Trophoblast cell (in vitro differentiated cells and primary cell): Measurements from ENCODE around the gene FAU.

Experiments used
- DNase-seq, 2 donors: peaks; one replicate each; pipeline ENCODE4 v3.0.0-alpha.2; 2016
- H2AFZ ChIP-seq: 2 replicates; pipeline ENCODE4 v1.6.1; 2013; ENCODE audit warnings: low read length, moderate library complexity, mild to moderate bottlenecking; ENCODE audit not compliant: insufficient read depth, poor library complexity
- H2AK5ac ChIP-seq: 2 replicates; pipeline ENCODE4 v1.6.1; 2013; ENCODE audit warnings: mild to moderate bottlenecking, low read length
- H2BK120ac ChIP-seq: 2 replicates; pipeline ENCODE4 v1.6.1; 2013; ENCODE audit warnings: low read length, mild to moderate bottlenecking, moderate library complexity; ENCODE audit not compliant: insufficient read depth, poor library complexity
- H2BK12ac ChIP-seq: 2 replicates; pipeline ENCODE4 v1.6.1; 2013; ENCODE audit warnings: mild to moderate bottlenecking, low read length, moderate library complexity
- H2BK5ac ChIP-seq: 2 replicates; pipeline ENCODE4 v1.6.1; 2013; ENCODE audit warnings: low read length, low read depth, moderate library complexity, mild to moderate bottlenecking; ENCODE audit not compliant: poor library complexity
- H3K14ac ChIP-seq: 2 replicates; pipeline ENCODE4 v1.6.1; 2013; ENCODE audit warnings: mild to moderate bottlenecking, low read length
- H3K18ac ChIP-seq: 2 replicates; pipeline ENCODE4 v1.6.1; 2013; ENCODE audit warnings: mild to moderate bottlenecking, low read length
- H3K23ac ChIP-seq: 2 replicates; pipeline ENCODE4 v1.6.1; 2013; ENCODE audit warnings: low read length
- H3K27ac ChIP-seq: 2 replicates; pipeline ENCODE4 v1.5.1; 2013; ENCODE audit warnings: low read depth, mild to moderate bottlenecking, inconsistent platforms, low read length, moderate library complexity
- H3K27me3 ChIP-seq: 2 replicates; pipeline ENCODE4 v1.6.1; 2013; ENCODE audit warnings: inconsistent platforms, mild to moderate bottlenecking, low read length, moderate library complexity; ENCODE audit not compliant: insufficient read depth
- H3K36me3 ChIP-seq, 2 experiments: 1 replicate in 1 of 2; 2 replicates in 1 of 2; pipeline ENCODE4 v1.6.1; 2013; ENCODE audit warnings: low read length in 2 of 2, mild to moderate bottlenecking in 2 of 2, moderate library complexity in 1 of 2; ENCODE audit not compliant: insufficient read depth in 2 of 2, control insufficient read depth in 1 of 2
- H3K4ac ChIP-seq: 2 replicates; pipeline ENCODE4 v1.6.1; 2013; ENCODE audit warnings: low read depth, mild to moderate bottlenecking, low read length, moderate library complexity
- H3K4me1 ChIP-seq, 2 experiments: 1 replicate in 1 of 2; 2 replicates in 1 of 2; pipeline ENCODE4 v1.6.1; 2013; ENCODE audit warnings: low read length in 2 of 2, mild to moderate bottlenecking in 2 of 2, moderate library complexity in 1 of 2; ENCODE audit not compliant: insufficient read depth in 2 of 2, control insufficient read depth in 1 of 2
- H3K4me2 ChIP-seq: 2 replicates; pipeline ENCODE4 v1.6.1; 2013; ENCODE audit warnings: inconsistent platforms, mild to moderate bottlenecking, low read length, moderate library complexity
- H3K4me3 ChIP-seq: 2 replicates; pipeline ENCODE4 v1.5.1; 2013; ENCODE audit warnings: mild to moderate bottlenecking, low read depth, low read length, inconsistent platforms
- H3K79me1 ChIP-seq: one replicate; pipeline ENCODE4 v1.6.1; 2013; ENCODE audit warnings: low read length
- H3K79me2 ChIP-seq: 2 replicates; pipeline ENCODE4 v1.6.1; 2013; ENCODE audit warnings: low read length, mild to moderate bottlenecking; ENCODE audit not compliant: control insufficient read depth, insufficient read depth, poor library complexity
- H3K9ac ChIP-seq: 2 replicates; pipeline ENCODE4 v1.6.1; 2013; ENCODE audit warnings: mild to moderate bottlenecking, low read length
- H3K9me3 ChIP-seq: 2 replicates; pipeline ENCODE4 v1.6.1; 2013; ENCODE audit warnings: low read depth, mild to moderate bottlenecking, control low read depth, inconsistent platforms, low read length; ENCODE audit not compliant: insufficient read depth
- H4K12ac ChIP-seq: 2 replicates; pipeline ENCODE4 v1.6.1; 2013; ENCODE audit warnings: low read depth, mild to moderate bottlenecking, low read length, moderate library complexity
- H4K8ac ChIP-seq: 2 replicates; pipeline ENCODE4 v1.6.1; 2013; ENCODE audit warnings: low read depth, mild to moderate bottlenecking, low read length, moderate library complexity
- H4K91ac ChIP-seq: one replicate; pipeline ENCODE4 v1.6.1; 2013; ENCODE audit warnings: low read depth, mild to moderate bottlenecking, low read length, moderate library complexity
- WGBS: extraction: QIAGEN DNeasy Blood & Tissue Kit; methylation state at CpG from one replicate; pipeline ENCODE4 v1.1.7; 2013; ENCODE audit warnings: missing lambda C conversion rate; ENCODE audit not compliant: insufficient read length, insufficient coverage; ENCODE audit errors: extremely low coverage; 5-methylcytosine and 5-hydroxymethylcytosine counted together

Gene FAU

DNA sequence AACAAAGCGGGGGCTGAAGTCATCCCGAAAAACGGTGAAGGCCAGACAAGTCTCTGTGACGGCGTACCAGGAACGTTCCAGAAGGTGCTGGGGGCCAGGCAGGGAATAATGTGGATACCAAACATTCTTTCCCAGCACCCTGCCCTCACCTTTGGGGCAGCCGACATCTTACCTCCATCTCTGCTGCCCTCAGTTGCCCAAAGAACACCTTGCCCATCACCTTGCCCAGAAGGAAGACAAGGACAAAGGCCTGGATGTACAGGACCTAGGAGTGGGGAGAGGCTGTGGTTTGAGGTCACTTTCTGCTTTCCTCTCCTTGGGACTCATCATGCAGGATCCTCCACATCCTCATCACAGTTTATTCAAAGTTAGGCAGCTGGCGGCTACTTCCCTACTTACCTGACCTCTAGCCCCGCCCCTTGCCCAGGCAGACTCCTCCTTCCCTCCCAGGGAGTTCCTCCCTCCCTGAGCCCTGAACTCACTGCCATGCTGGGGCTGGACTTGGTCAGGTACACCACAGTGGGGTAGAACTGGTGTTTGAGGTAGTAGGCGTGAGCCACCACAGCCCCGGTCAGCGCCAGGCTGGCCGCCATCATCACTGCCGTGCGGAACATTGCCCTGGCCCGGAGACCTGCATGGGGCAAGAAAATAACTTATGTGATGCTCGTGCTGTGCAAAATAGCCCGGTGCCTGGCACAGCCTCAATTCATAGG is 11.2 kb upstream of the FAU start:
- Histone ChIP-seq H2AFZ (no peak overlapping the region), H3K18ac (peak overlapping the region; percentile 8), H3K4me2 (peak overlapping the region; percentile 85), H3K4ac (peak overlapping the region; percentile 37), H3K79me2 (peaks cover 9% of the 10 kb centered on the region), H3K27me3 (no peaks in the 10 kb centered on the region), H3K36me3 (peaks cover 44 to 48% of the 10 kb centered on the region in 2 experiments), H3K4me1 (peaks cover 7 to 12% of the 10 kb centered on the region in 2 experiments), H3K9ac (peak overlapping the region; percentile 39), H3K14ac (no peak overlapping the region), H3K27ac (no peak overlapping the region), H2AK5ac (no peak overlapping the region), H4K8ac (no peak overlapping the region), H3K4me3 (no peak overlapping the region), H4K91ac (no peak overlapping the region), H3K9me3 (peaks cover 1% of the 10 kb centered on the region), H3K23ac (no peak overlapping the region), H2BK120ac (no peak overlapping the region), H2BK5ac (no peak overlapping the region), H4K12ac (no peak overlapping the region), H3K79me1 (peaks cover 11% of the 10 kb centered on the region), H2BK12ac (no peak overlapping the region)
- no CpG with 5 or more reads among the region's 18 CpGs for WGBS
- DNase-seq, result peak; percentile 53 to 76

- no peak overlapping the region for H4K91ac ChIP-seq
- no peak overlapping the region for H3K4me3 ChIP-seq
- H2BK12ac ChIP-seq, result no peak overlapping the region
- H3K23ac ChIP-seq, result no peak overlapping the region
- H2AK5ac ChIP-seq, result no peak overlapping the region
- no peaks in the 10 kb centered on the region for H3K27me3 ChIP-seq
- no CpG with 5 or more reads among the region's 10 CpGs for WGBS
- H3K9me3 ChIP-seq, result peaks cover 1% of the 10 kb centered on the region
- no peak overlapping the region for H2BK120ac ChIP-seq
- H4K8ac ChIP-seq, result no peak overlapping the region
- H3K27ac ChIP-seq, result no peak overlapping the region
- no peak overlapping the region for H2BK5ac ChIP-seq
- H3K79me1 ChIP-seq, result peaks cover 11% of the 10 kb centered on the region
- H3K4me1 ChIP-seq, result peaks cover 7 to 12% of the 10 kb centered on the region in 2 experiments
- H3K36me3 ChIP-seq, result peaks cover 50 to 56% of the 10 kb centered on the region in 2 experiments
- DNase-seq, result no peak
- peak overlapping the region; percentile 8 for H3K18ac ChIP-seq
- H3K4ac ChIP-seq, result no peak overlapping the region
- no peak overlapping the region for H3K4me2 ChIP-seq
- H4K12ac ChIP-seq, result no peak overlapping the region
- no peak overlapping the region for H2AFZ ChIP-seq
- H3K79me2 ChIP-seq, result peaks cover 9% of the 10 kb centered on the region
- peak overlapping the region; percentile 4 for H3K9ac ChIP-seq
- no peak overlapping the region for H3K14ac ChIP-seq
These were observed 10.5 kb upstream of the FAU start for GRCh38 chr11:65132238-65132987.

DNA sequence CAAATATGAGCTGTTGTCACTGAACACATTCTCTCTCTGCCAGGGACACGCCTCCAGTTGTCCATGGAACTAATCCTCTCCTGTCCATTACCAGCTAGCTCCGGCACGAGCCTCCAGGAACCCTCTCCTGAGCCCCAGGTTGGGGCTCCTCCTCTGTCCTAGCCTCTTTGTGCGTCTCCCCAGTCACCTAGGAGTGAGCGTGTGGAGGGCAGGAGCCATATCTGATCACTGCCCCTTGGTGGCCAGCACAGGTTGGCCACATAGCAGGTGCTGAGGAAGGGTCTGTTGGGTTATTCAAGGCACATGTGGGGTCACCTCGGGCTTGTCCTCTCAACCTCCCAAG is 9.9 kb upstream of the FAU start:
- H3K27me3 ChIP-seq, result no peaks in the 10 kb centered on the region
- H3K18ac ChIP-seq, result no peak overlapping the region
- no peak overlapping the region for H2AK5ac ChIP-seq
- no peak overlapping the region for H2BK12ac ChIP-seq
- DNase-seq, result no peak
- no peak overlapping the region for H3K4ac ChIP-seq
- H3K23ac ChIP-seq, result no peak overlapping the region
- H4K12ac ChIP-seq, result no peak overlapping the region
- H2BK120ac ChIP-seq, result no peak overlapping the region
- no peak overlapping the region for H4K91ac ChIP-seq
- peaks cover 1% of the 10 kb centered on the region for H3K9me3 ChIP-seq
- H3K79me2 ChIP-seq, result peaks cover 9% of the 10 kb centered on the region
- peak overlapping the region; percentile 4 for H3K9ac ChIP-seq
- peaks cover 55 to 60% of the 10 kb centered on the region in 2 experiments for H3K36me3 ChIP-seq
- peaks cover 7 to 12% of the 10 kb centered on the region in 2 experiments for H3K4me1 ChIP-seq
- no peak overlapping the region for H2BK5ac ChIP-seq
- H2AFZ ChIP-seq, result no peak overlapping the region
- H3K79me1 ChIP-seq, result peaks cover 11% of the 10 kb centered on the region
- no peak overlapping the region for H3K27ac ChIP-seq
- no peak overlapping the region for H4K8ac ChIP-seq
- no peak overlapping the region for H3K4me2 ChIP-seq
- H3K4me3 ChIP-seq, result no peak overlapping the region
- no CpG with 5 or more reads among the region's 6 CpGs for WGBS
- H3K14ac ChIP-seq, result no peak overlapping the region

- WGBS, result no CpG with 5 or more reads among the region's 3 CpGs
- no peaks in the 10 kb centered on the region for H3K27me3 ChIP-seq
These were observed 9.5 kb upstream of the FAU start for GRCh38 chr11:65131417-65131776.

More at GRCh38 chr11:65131417-65131776, 9.5 kb upstream of the FAU start:
- peaks cover 60 to 65% of the 10 kb centered on the region in 2 experiments for H3K36me3 ChIP-seq
- H2AK5ac ChIP-seq, result no peak overlapping the region
- no peak overlapping the region for H3K27ac ChIP-seq
- H3K9me3 ChIP-seq, result no peaks in the 10 kb centered on the region
- H3K23ac ChIP-seq, result no peak overlapping the region
- H2BK5ac ChIP-seq, result no peak overlapping the region
- H3K4me2 ChIP-seq, result no peak overlapping the region
- no peak overlapping the region for H4K91ac ChIP-seq
- no peak for DNase-seq
- no peak overlapping the region for H4K8ac ChIP-seq
- peaks cover 9% of the 10 kb centered on the region for H3K79me2 ChIP-seq
- peaks cover 7 to 12% of the 10 kb centered on the region in 2 experiments for H3K4me1 ChIP-seq
- no peak overlapping the region for H2BK120ac ChIP-seq
- H3K79me1 ChIP-seq, result peaks cover 11% of the 10 kb centered on the region
- peak overlapping the region; percentile 20 for H3K4me3 ChIP-seq
- no peak overlapping the region for H2BK12ac ChIP-seq
- no peak overlapping the region for H2AFZ ChIP-seq
- H3K9ac ChIP-seq, result peak overlapping the region; percentile 18
- no peak overlapping the region for H3K4ac ChIP-seq
- H3K18ac ChIP-seq, result no peak overlapping the region
- no peak overlapping the region for H3K14ac ChIP-seq
- H4K12ac ChIP-seq, result no peak overlapping the region
